Stimulated activated CD4-positive, alpha-beta T cell treated with anti-CD3 and anti-CD28 coated beads, Interleukin-2, amount 100 ng/mL, for 4 hours (primary cell): ENCODE measurements around the gene MBTPS1.

Experiments
- DNase-seq: peaks from one replicate; pipeline ENCODE4 v3.0.0-alpha.2; 2020; ENCODE audit warnings: low read depth

The MBTPS1 gene

DNA sequence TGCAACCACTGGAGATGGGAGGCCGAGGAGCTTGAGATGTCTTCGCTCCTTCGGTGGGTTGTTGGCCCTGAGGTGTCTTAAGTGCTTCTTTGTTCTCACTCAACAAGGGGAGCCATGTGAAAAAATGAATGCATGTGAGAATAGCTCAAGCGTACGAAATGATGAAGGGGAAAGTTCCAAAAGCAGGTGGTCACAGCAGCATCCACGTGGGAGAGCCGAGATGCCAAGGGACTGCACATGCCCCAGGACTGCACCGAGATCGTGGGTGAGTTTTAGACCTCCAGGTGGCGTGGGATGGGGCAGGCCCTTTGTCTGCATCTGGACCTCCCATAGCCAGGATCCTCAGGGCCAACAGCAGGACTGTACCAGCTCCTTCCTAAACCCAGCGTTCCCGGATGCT, 82.2 kb downstream of the MBTPS1 start:
- DNase-seq: no peak

DNA sequence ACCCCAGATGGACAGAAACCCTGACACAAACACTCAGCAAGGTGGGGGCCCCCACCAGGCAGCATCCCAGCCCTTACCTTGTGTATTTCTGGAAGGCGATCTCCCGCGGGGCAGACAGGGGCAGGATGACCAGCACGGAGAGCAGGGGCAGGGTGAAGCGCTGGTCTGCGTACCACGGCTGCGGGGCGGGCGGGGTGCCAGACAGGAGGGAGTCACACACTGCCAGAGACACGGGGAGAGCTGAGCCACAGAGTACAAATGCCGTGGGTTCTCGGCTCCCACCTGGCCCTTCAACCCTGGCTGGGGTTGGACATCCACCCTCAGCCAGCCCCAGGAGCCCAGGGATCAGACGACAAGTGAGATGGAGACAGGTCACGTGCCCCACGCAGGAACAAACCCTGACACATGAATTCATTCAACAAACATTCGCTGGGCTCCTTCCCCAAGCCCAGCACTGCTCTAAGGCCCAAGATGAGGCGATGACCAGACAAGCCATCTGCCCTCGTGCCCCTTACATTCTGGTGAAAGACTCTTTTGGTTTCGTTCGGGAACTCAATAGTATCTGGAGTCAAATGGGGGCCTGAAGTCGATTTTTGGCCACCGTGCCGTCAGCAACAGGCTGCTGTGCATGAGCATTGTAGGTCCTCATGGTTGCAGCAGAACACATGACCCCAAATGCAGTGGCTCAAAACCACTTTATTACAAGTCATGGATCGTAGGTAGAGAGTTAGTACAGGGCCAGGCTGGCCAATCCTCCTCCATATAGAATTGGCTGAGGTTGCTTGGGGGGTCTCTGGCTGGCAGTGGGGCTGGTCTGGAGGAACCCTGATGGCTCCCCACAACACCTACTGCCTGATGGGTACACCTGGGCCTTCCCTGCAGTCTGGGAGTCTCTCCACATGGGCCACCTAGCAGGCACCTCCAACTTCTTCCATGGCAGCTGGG, 83.2 kb downstream of the MBTPS1 start:
- no peak for DNase-seq

DNA sequence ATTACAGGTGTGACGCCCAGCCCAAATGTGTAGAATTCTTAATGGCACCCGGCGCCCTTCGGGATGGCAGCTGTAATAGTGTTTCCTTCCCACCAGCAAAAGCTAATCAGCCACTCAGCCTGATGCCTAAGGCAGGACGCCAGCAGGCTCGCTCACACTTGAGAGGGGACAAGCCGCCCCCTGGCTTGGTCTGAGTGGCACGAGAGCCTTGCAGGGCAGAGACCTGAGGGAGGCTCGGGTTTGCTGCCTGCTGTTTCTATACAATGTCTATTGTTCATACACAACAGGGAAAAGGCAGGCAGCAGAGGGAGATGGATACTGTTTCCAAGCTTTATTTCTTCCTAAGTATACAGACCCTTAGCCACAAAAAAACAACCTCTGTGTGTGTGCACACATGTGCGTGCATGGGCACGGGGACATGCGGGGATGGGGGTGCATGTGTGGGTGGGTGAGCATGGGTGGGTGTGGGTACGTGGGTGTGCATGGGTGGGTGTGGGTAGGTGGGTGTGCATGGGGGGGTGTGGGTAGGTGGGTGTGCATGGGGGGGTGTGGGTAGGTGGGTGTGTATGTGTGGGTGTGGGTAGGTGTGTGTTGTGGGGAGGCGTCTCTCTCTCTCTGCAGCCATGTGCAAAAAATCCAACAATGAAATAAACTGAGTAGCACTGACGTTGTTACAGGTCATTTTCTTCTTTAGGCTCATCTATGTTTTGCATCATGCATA, 84.1 kb downstream of the MBTPS1 start:
- no peak for DNase-seq

DNA sequence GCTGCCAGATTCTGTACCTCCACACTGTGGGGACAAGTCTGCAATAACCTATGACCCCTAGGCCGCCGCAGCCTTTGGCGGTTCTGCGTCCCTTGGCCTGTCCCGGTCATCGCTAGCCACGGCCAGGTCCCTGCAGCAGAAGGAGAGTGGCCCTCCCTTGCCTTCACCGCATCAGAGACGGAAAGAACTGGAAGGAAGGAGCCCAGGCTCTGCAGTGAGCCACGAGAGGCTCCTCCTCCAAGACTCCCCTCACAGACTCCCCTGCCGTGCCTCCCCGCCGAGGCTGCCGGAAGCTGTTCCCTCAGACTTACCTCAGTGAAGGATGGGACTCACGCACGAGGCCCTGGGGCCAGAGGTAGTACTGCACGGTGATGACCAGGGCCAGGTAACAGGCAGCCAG, 85.2 kb downstream of the MBTPS1 start:
- no peak for DNase-seq

DNA sequence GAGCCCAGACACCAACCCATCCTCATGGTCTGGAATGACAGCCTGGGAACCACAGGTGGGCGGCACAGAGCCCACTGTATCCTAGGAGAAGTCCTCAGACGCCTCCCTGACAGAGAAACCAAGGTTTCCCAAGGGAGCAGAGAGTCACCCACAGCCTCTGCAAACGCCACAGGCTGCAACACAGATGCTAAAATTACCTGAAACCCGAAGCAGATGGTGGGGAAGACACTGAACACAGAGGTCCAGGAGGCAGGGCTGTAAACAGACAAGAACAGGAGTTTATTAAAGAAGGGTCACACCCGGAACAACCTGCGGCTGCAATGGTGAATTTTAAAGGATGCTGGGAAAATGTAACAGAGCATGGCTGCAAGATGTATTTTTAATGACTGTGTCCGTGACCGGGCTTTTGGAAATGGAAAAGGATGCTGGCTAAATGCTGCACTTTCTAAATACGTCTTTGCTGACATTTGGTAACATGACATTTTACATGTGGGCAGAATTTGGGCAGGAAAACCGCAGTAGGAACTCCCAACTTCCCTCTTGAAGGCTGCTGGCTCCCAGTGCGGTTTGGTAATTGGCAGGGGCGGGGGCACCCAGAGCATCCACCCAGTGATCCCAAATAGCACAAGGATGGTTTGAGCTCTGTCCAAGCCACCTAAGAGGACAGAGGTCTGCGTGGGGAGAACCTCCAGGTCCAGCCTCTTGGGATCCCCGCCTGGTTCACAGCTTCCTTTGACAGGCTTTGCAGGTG, 87.3 kb downstream of the MBTPS1 start:
- DNase-seq: no peak

DNA sequence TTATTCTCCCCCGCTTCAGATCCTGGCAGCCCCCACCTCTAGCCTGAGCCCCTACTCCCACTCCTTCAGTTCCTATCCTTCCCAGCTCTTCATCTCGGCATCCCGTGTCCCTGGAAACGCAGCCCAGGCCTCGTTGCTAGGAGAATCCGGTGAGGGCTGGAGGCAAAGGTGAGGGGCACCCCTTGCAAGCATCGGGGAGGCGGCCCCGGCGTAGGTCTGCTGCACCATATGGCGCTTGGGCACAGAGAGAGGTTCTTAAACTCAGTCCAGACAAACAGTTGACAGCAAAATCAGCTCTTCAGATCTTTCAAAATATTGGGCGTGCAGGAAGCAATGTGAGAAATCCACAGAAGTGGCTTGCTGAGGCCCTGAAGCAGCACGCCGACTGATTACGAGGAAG, 89.1 kb downstream of the MBTPS1 start:
- no peak for DNase-seq

DNA sequence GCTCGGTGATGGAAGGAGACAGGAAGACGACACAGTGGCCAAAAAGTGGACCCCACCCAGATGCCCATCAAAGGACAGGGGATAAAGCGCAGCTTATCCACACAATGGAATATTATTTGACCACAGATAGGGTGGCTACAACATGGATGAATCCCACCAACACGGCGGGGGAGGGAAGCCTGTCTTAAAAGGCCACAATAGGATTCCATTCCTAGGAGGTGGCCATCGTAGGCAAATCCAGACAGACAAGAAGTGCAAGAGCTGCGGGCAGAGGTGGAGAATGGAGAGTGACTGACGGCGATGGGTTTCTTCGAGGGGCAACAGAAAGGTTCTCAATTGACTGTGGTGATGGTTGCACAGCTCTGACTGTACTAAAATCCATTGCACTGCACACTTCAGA, 90.1 kb downstream of the MBTPS1 start:
- DNase-seq: no peak

DNA sequence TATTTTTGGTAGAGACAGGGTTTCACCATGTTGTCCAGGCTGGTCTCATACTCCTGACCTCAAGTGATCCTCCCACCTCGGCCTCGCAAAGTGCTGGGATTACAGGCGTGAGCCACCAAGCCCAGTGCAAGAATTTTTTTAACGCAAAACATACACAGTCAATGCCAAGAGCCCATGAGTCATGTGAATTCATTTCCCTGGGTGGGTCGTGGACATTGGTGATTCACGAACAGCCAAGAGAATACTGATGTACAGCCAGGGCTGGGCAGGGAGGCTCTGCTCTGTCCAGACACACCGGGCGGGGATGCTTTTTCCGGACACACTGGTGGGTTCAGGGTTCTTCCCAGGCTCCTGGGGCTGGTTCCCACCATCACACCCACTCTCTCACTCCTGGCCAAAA, 91.9 kb downstream of the MBTPS1 start:
- no peak for DNase-seq

DNA sequence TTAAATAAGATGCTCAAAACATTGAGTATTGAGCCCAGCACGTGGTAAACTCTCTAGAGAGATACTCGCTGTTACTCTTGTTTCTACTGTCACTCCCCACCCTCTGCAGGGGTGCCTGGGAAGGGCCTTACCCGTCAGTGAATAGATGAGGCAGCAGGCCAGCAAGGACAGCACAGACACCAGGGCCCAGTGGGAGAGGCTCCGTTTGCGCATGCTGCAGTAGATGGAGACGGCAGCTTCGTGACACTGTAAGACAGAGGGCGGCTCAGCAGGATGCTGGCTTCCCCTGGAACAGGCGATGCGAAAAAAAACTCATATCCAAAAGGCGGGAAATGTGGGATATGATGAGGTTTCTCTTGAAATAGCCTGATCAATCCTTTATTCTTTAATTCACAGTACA, 94.1 kb downstream of the MBTPS1 start:
- no peak for DNase-seq

DNA sequence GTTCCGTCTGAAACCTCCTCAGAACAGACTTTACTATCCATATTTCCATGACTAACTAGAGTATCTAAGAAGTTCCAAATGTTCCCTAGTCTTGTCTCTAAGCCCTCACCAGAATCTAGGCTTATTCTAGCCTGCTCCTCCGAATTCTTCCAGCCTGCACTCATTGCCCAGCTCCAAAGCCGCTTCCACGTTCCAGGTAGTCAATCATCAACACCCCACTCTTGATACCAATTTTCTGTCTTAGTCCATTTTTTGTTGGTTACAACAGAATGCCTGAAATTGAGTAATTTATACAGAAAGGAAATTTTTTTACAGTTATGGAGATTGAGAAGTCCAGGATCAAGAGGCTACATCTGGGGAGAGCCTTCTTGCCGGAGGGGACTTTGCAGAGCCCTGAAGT, 95.3 kb downstream of the MBTPS1 start:
- no peak for DNase-seq

DNA sequence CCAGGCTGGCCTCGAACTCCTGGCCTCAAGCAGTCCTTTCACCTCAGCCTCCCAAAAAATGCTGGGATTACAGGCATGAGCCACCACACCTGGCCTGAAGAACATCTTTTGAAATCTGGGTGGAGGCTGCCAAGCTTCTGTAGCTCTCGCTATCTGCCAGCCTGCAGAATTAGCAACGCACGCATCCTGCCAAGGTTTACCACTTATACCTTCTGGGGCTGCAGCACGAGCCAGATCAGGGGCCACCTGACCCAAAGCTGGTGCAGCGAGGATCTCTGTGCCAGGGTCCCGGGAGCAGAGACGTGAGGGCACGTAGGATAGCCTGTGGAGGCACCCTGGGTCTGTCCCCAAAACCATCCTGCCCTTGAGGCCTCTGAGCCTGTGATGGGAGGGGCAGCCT, 96.4 kb downstream of the MBTPS1 start:
- DNase-seq: no peak

DNA sequence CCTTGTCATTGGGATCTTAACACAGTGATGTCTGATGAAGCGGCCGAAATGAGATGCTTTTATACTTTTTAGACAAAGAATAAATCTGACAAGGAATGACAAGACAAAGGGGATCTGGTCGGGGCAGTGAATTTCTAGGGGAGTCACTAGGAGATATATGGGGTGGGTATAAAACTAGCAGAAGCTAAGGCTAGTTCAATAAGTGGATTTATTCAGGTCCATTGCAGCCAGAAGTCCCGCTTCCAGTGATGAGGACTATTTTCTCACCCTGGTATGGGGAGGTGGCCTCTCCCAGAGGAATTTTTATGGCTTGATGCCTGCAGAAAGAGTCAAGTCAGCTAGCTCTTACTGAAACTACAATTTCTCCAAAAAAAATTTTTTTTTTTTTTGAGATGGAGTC, 98.0 kb downstream of the MBTPS1 start:
- no peak for DNase-seq

DNA sequence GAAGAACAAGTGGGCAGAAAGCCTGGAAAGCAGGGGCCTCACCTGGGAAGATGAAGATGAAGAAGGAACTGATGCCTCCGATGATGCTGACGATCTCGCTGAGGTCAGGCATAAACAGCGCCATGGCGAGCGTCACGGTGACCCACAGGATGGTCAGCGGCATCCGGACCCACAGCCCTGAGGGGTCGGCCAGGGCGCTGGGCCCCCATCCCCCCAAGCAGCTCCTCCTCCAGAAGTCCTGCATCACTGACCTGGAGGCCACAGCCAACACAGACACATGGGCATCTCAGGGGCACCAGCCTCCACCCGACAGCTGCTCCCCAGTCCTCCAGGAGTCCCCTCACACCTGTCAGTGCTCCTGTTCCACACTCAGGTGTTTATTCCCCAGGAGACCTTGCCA, 100.3 kb downstream of the MBTPS1 start:
- no peak for DNase-seq

DNA sequence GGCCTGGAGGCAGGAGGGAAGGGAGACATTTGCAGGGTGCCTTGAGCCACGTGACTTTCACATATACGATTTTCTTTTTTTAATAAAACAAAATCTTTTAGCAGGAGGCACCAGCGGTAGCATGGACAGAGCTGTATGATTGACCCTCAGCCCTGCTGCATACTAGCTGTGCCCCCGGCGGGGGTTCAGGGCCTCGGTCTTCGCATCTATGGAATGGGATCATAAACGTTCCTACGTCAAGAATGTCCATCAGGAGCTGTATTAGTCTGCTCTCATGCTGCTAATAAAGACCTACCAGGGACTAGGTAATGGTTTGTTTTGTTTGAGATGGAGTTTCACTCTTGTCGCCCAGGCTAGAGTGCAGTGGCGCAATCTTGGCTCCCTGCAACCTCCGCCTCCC, 101.3 kb downstream of the MBTPS1 start:
- DNase-seq: no peak

DNA sequence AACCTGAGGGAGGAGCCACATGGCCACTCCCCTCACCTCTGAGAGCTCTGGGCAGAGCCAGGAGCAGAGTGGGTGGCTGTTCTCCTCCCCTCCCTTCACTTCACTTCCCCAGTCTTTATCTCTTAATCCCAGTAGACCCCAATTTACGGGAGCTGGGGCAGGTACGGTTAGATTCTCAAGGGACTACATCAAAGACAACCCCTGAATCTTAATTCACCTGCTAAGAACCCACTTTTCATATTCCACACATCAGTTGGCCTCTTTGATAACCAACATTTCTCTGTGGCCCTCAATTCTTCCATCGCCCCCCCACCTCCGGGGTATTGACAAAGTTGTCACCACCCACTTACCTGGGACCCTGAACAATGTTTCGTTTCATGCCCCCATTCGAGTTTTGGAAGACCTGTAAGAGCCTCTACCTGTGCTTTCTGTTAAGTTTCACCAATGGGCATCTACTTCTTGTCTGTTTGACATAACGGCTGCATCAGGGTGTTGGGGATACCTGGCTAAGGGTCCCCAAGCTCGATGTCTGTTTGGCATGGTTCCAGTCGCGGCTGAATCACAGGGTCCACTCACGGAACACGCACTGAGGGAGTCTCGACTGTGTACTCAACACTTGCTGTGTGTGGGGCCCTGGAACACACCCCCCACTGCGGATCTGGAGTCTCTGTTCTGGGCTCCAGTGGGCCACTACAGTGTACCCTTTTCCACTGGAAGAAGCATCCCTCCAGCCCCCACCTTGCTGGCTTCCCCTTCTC, 102.0 kb downstream of the MBTPS1 start:
- no peak for DNase-seq

DNA sequence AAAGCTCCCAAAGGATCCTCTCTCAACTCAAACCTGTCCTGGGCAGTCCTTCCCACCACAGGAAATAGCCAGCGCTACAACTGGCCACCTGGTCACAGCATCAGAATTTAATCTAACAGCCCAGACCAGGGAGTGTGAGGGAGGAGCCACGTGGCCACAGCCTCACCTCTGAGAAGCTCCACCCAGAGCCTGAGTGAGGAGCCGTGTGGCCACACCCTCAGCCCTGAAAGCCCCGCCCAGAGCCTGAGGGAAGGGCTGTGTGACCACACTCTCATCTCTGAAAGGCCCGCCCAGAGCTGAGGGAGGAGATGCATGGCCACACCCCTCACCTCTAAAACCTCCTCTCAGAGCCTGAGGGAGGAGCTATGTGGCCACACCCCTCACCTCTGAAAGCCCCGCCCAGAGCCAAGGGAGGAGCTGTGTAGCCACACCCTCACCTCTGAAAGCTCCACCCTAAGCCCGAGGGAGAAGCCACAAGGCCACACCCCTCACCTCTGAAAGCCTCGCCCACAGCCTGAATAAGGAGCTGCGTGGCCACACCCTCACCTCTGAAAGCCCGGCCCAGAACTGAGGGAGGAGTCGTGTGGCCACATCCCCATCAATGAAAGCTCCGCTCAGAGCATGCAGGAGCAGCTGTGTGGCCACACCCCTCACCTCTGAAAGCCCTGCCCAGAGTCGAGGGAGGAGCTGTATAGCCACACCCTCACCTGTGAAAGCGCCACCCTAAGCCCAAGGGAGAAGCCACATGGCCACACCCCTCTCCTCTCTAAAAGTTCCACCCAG, 102.8 kb downstream of the MBTPS1 start:
- DNase-seq: peak; percentile 32

DNA sequence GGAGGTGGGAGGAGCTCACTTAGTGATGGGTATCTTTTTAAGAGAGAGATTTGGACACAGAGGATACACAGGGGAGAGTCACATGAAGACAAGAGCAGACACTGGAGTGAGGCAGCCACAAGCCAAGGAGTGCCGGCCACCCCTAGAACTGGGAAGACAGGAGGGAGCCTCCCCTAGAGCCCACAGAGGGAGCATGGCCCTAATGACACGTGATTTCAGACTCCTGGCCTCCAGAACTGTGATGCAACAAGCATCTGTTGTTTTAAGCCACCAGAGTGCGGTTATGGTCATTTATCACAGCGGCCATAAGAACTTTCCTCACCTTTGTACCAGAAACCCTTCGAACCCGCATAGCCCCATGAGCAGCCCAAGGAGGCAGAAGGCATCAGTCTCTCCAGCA, 107.5 kb downstream of the MBTPS1 start:
- no peak for DNase-seq

DNA sequence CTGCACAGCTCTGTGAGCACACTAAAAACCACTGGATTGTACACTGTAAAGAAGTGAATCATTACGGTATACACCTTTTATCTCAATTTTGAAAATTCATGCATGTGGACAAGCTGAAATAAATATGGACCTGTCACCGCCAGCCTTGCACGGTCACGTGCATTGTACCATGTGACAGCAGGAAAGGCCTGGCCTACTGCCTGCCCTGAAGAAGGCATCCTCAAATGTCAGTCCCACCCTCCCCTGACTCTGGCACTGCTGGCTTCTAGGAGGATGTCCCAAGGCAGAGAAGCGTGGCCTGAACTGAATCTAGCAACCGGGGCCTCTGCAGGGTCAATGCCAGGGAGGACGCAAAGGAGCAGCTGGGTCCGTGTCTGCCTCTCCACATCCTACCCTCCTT, 108.8 kb downstream of the MBTPS1 start:
- DNase-seq: no peak

DNA sequence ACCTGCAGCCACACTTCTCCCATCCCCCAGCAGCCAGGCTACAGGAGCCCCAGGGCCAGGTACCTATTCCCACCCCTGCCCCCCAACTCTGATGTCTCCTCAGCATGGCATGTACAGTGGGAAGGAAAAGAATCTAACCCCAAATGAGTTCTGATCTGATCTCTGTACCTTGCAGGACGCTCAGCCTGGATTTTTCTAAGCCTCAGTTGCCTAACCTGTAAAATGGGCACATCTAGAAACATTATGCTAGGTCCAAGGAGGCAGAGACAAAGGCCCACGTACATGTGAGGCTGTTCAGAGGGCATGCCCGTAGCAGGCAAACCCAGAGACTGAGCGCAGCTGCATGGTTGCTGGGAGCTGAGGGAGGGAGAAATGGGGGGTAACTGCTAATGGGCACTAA, 109.2 kb downstream of the MBTPS1 start:
- no peak for DNase-seq

DNA sequence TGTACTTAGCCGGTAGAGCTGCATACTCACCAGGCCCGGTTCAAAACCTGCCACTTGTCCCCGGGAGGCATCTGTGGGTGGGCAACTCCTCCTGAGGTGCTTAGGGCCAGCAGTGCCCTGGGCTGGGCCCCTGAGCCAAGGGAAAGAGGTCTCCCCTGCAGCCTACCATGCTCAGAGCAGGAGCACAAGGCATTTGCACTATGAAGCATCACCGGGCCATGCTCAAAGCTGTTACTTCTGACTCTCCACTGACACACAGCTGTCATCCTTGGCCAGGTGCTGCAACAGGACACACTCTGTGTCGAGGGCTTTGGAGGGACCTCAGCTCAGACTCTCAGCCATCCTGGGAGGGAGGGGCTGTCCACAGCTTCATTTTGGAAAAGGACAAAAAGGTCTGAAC, 111.4 kb downstream of the MBTPS1 start:
- no peak for DNase-seq

DNA sequence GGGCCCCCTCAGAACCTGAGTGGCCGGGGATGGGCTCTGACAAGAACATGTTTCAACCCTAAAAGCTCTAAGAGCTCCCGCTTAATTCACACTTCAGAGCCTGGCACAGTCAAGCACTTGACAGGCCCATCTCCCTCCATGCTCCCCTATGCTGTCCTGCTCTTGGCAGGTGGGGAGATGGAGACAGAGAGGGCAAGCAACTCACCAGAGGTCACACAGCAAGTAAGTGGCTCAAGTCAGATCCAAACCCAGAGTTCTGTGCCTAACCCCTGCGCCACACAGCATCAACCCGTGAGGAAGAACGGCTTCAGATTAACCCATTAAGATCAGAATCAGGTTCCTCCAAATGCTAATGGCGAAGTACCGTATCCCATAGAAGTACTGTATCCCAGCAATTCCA, 112.3 kb downstream of the MBTPS1 start:
- DNase-seq: no peak
